PFSK-1 (cell line): Measurements from ENCODE around the gene NAALADL2.

ENCODE experiments used
- POLR2AphosphoS5 ChIP-seq: IDR thresholded peaks from 2 replicates; pipeline ENCODE4 v1.6.1; 2012; ENCODE audit warnings: low read depth, mild to moderate bottlenecking, control low read depth, low read length, moderate library complexity
- REST ChIP-seq, 2 experiments: IDR thresholded peaks; 2 replicates each; pipeline versions ENCODE4 v1.6.1 to v1.8.0; 2011 to 2012; ENCODE audit warnings: low read depth in 2 of 2, low read length in 2 of 2, control low read depth in 1 of 2, inconsistent platforms in 1 of 2, mild to moderate bottlenecking in 1 of 2, moderate library complexity in 1 of 2; ENCODE audit not compliant: insufficient read depth in 1 of 2
- SIN3A ChIP-seq: IDR thresholded peaks from 2 replicates; pipeline ENCODE4 v1.6.1; 2012; ENCODE audit warnings: mild to moderate bottlenecking, low read length, moderate library complexity, borderline replicate concordance; ENCODE audit not compliant: insufficient read depth
- TAF1 ChIP-seq: IDR thresholded peaks from 2 replicates; pipeline ENCODE4 v1.6.1; 2012; ENCODE audit warnings: low read length, control low read depth, borderline replicate concordance; ENCODE audit not compliant: insufficient read depth

DNA sequence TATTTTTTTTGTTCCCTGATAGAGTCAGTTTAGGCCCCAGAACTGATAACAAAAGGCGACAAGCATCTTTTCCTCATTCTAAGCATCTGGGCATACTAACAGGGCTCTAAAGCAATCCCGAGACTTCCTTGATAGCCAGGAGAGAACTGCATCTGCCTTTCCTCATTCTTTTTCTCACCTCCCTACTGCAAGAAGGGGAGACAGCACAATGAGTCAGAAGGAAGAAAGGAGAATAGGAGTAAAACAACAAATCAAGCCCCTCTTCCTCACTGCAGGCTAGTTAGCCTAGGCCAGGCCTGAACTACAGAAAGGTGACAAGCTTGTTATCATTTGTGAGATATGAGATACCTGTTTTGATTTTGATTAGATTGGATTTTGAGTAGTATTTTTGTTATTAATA, 97.9 kb downstream of the NAALADL2 start:
- TF ChIP-seq TAF1 (no peak), POLR2AphosphoS5 (no peak), REST (IDR thresholded peaks at IDR 0.05; ENCODE audit: insufficient read depth in 1 of 2, low read depth in 2 of 2, low read length in 2 of 2) (no peak), SIN3A (no peak)
